Small intestine (tissue), 7 donors: ENCODE data around the gene NEMP1. TPM values are rescaled to one million over a fixed set of nuclear protein-coding genes. Genes with fewer than 3 reads are reported as not detected.

Experiments used
- DNase-seq, 2 donors: peaks; one replicate each; pipeline versions ENCODE4 v3.0.0 to v3.0.0-alpha.2; 2013
- FAIRE-seq: peaks from 2 replicates; lab custom pipeline; 2012; peaks lifted over from hg19 to GRCh38; lab: Jason Lieb, UNC
- H3K27ac ChIP-seq, 3 donors: one replicate each; pipeline ENCODE4 v1.5.1; 2013; ENCODE audit warnings: low read length in 2 of 3, mild to moderate bottlenecking in 2 of 3, control low read depth in 1 of 3, inconsistent platforms in 1 of 3, low read depth in 1 of 3, moderate library complexity in 1 of 3
- H3K27me3 ChIP-seq, 3 donors: one replicate each; pipeline ENCODE4 v1.6.1; 2013; ENCODE audit warnings: low read length in 3 of 3, inconsistent platforms in 1 of 3; ENCODE audit not compliant: control insufficient read depth in 3 of 3, insufficient read depth in 3 of 3
- H3K36me3 ChIP-seq, 3 donors: one replicate each; pipeline ENCODE4 v1.6.1; 2013; ENCODE audit warnings: low read length in 3 of 3, inconsistent platforms in 1 of 3, low read depth in 1 of 3, mild to moderate bottlenecking in 1 of 3, moderate library complexity in 1 of 3; ENCODE audit not compliant: control insufficient read depth in 3 of 3, insufficient read depth in 2 of 3
- H3K4me1 ChIP-seq, 3 donors: one replicate each; pipeline ENCODE4 v1.6.1; 2013; ENCODE audit warnings: low read length in 2 of 3, inconsistent platforms in 1 of 3, low read depth in 1 of 3, mild to moderate bottlenecking in 1 of 3, moderate library complexity in 1 of 3; ENCODE audit not compliant: control insufficient read depth in 3 of 3, insufficient read depth in 2 of 3
- H3K4me3 ChIP-seq, 3 donors: one replicate each; pipeline ENCODE4 v1.5.1; 2013; ENCODE audit warnings: low read length in 3 of 3, control low read depth in 1 of 3, inconsistent platforms in 1 of 3, low read depth in 1 of 3, mild to moderate bottlenecking in 1 of 3, moderate library complexity in 1 of 3
- H3K9me3 ChIP-seq, 2 donors: one replicate each; pipeline ENCODE4 v1.6.1; 2013; ENCODE audit warnings: low read depth in 1 of 2, low read length in 1 of 2; ENCODE audit not compliant: control insufficient read depth in 2 of 2, insufficient read depth in 1 of 2
- whole genome bisulfite sequencing, 3 donors: extraction: QIAGEN DNeasy Blood & Tissue Kit; methylation state at CpG; one replicate each; pipeline ENCODE4 v1.1.7; 2013; 5-methylcytosine and 5-hydroxymethylcytosine counted together
- polyA plus RNA-seq, 4 donors: library from polyadenylated mRNA; stranded (reverse) in 3 of 4; unstranded in 1 of 4; fragments of 200-250 nt in 3 of 4; fragments of 120-200 nt in 1 of 4; gene quantifications; one replicate each; pipeline versions ENCODE4 v1.2.1 to v1.2.3, GENCODE V29; 2013
- donor health status: healthy with polysubstance abuse.
- donor health status: control.
- donor health status: control.
- donor health status: Bipolar disorder and iron deficiency.
- donor health status: healthy.

Gene NEMP1
- polyA plus RNA-seq, 4 donors, result 0.45 to 11.6 (median 2.1) TPM

DNA sequence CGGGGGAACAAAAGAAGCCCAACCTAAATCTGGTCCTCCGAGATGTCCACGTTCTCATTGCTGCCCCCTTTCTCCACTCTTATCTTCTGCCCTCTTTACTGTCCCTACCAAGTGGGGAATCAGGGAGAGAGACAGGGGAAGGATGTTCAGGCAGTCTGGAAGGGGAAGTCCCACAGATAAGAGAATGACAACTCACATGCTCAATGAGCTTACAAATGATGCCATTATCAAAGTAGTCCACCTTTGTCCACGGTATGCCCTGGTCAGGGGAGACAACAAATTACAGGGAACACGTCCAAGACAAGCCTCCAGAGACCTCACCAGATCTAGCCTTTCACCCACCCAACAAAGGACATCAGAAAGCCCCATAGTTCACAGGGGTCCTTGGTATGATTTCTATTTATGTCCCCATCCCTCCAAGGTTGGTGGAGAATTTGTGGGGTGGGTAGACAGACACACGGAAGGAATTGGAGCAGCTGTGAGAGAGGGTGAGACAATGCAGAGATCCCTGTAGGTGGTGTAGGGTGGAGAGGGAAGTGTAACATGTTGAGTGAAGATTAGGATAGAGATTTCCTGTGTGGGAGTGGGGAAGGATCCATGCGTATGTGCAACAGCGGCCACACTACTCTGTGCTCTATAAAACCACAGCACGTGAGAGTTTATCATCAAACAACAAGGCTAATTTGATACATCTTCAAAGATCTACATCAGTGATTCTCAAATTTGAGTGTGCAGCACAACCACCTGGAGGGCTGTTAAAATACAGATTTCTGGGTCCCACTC, 39.4 kb downstream of the NEMP1 start:
- H3K4me1 ChIP-seq, result no peaks in the 10 kb centered on the region
- no peak overlapping the region for H3K4me3 ChIP-seq
- DNase-seq (no peak), FAIRE-seq (no peak)
- H3K9me3 ChIP-seq, result no peaks in the 10 kb centered on the region
- no peak overlapping the region for H3K27ac ChIP-seq
- H3K36me3 ChIP-seq, result peaks cover 0 to 82% (median 41%) of the 10 kb centered on the region in 3 donors
- 72 to 85% (median 81%) methylated on average over 9 of the region's 9 CpGs for WGBS, 3 donors
- H3K27me3 ChIP-seq, result no peaks in the 10 kb centered on the region

DNA sequence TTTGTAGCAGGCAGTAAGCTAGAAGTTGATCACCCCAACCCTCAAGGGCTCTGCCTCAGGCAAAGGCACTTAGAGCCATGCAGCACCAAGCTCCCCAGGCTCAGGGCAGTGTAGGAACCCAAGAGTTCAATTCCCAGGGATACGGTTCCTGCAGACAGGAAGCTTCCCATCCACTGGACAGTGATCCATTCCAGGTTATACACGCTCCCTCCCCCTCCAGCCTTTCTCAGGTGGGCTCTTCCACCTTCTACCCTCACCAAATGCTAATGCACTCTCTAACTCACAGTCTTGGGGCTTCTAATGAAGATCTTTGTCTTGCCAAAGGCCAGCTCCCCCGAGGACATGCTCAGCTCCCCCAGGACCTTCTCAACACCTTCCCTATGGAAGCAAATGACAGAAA, 41.3 kb downstream of the NEMP1 start:
- Histone ChIP-seq H3K4me1 (no peaks in the 10 kb centered on the region), H3K4me3 (no peak overlapping the region), H3K27ac (no peak overlapping the region), H3K27me3 (no peaks in the 10 kb centered on the region), H3K36me3 (peaks cover 0 to 77% (median 34%) of the 10 kb centered on the region in 3 donors), H3K9me3 (no peaks in the 10 kb centered on the region)
- no peak for FAIRE-seq
- 77 to 84% (median 77%) methylated on average over 3 of the region's 3 CpGs for WGBS, 3 donors
- DNase-seq, result no peak

DNA sequence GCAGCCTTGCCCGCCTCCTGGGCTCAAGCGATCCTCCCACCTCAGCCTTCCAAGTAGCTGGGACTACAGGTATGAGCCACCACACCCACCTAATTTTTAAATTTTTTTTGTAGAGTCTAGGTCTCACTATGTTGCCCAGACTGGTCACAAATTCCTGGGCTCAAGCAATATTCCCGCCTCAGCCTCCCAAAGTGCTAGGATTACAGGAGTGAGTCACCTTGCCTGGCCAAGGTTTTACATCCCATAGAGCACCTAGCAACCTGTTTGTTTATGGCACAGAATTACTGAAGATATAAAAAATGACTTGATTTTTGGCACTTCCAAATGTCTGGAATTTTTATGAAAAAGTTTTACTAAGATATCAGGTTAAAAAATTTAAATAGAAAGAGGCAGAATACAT, 45.2 kb downstream of the NEMP1 start:
- no peak for DNase-seq
- H3K36me3 ChIP-seq, result peaks cover 4 to 88% (median 43%) of the 10 kb centered on the region in 3 donors
- 91 to 94% (median 92%) methylated on average over 3 of the region's 3 CpGs for WGBS, 3 donors
- FAIRE-seq, result no peak
- no peak overlapping the region for H3K4me3 ChIP-seq
- H3K4me1 ChIP-seq, result no peaks in the 10 kb centered on the region
- no peaks in the 10 kb centered on the region for H3K9me3 ChIP-seq
- no peaks in the 10 kb centered on the region for H3K27me3 ChIP-seq
- H3K27ac ChIP-seq, result no peak overlapping the region

DNA sequence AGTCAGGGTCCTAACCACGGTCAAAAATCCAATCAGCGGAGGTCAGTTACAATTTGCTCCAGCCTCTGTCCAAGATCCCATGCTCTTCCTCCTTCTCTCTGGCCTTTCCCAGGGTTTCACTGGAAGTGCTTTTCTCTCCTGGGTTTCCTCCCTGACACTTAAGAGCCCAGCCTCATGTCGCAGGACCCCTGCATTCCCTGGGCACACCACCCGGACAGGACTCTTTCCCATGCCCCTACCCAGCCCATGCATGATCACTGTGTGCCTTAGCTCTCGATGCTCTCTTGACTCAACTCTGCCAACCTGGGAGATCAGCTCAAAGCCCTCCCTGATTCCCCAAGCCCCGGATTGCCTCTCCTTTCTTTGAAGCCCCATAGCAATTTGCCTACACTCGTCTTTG, 46.8 kb downstream of the NEMP1 start:
- no peaks in the 10 kb centered on the region for H3K9me3 ChIP-seq
- peaks cover 6 to 86% (median 40%) of the 10 kb centered on the region in 3 donors for H3K36me3 ChIP-seq
- H3K27ac ChIP-seq, result no peak overlapping the region
- no peaks in the 10 kb centered on the region for H3K27me3 ChIP-seq
- H3K4me3 ChIP-seq, result no peak overlapping the region
- no peak for DNase-seq
- H3K4me1 ChIP-seq, result no peaks in the 10 kb centered on the region
- 69 to 89% (median 84%) methylated on average over 7 of the region's 7 CpGs for whole genome bisulfite sequencing, 3 donors
- no peak for FAIRE-seq

DNA sequence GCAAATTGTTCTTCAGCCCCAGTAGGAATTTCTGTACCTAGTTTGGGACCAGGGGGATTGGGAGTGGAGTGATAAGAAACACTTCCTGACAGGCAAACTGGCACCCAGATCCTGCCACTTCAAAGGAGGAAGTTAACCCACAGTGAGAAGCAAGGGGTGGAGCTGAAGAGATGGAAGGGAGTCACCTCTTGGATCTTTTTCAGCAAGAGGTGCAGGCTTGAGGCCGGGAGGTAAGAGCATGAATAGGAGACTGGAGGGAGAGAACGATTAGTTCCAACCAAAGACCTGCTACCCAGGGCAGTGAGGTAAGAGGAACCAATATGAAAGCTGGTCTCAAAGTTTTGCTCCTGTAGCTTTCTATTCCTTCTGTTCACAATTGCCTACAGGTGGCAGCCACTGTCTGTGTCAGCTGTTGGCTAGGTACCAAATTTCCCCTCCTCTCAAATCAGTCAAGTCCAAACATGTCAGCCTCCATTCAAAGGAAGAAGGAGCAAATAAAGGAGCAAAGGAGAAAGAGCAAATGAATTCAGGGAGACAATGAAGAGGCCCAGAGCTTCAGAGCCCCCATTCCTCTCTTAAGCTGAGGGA, 47.4 kb downstream of the NEMP1 start:
- FAIRE-seq (no peak), DNase-seq (no peak)
- Histone ChIP-seq H3K9me3 (no peaks in the 10 kb centered on the region), H3K27ac (no peak overlapping the region), H3K4me3 (no peak overlapping the region), H3K36me3 (peaks cover 6 to 86% (median 34%) of the 10 kb centered on the region in 3 donors), H3K27me3 (no peaks in the 10 kb centered on the region), H3K4me1 (no peaks in the 10 kb centered on the region)
- 5 to 21% (median 10%) methylated on average over 2 of the region's 2 CpGs for WGBS, 3 donors

DNA sequence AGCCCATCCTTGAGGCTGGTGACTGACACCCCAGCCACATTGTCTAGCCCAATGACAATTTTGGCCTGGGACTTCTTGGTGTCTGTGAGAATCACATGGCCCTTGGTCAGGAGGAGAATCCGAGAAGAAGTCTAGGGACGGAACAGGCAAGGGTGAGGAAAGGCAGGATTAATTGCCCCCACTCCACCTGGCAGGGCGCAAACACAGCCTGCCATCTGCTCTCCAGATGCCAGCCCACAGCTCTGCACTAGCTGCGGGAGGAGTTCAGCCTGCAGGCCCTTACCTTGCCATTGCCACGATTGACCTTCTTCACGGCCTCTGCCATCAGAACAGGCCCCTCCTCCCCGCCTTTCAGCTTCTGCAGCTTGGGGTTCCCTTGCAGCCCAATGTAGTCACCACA, 49.1 kb downstream of the NEMP1 start:
- H3K27me3 ChIP-seq, result no peaks in the 10 kb centered on the region
- H3K4me1 ChIP-seq, result no peaks in the 10 kb centered on the region
- DNase-seq, result no peak
- peaks cover 6 to 84% (median 29%) of the 10 kb centered on the region in 3 donors for H3K36me3 ChIP-seq
- no peak for FAIRE-seq
- no peaks in the 10 kb centered on the region for H3K9me3 ChIP-seq
- no peak overlapping the region for H3K27ac ChIP-seq
- 87 to 92% (median 88%) methylated on average over 7 of the region's 7 CpGs for whole genome bisulfite sequencing, 3 donors
- H3K4me3 ChIP-seq, result no peak overlapping the region

DNA sequence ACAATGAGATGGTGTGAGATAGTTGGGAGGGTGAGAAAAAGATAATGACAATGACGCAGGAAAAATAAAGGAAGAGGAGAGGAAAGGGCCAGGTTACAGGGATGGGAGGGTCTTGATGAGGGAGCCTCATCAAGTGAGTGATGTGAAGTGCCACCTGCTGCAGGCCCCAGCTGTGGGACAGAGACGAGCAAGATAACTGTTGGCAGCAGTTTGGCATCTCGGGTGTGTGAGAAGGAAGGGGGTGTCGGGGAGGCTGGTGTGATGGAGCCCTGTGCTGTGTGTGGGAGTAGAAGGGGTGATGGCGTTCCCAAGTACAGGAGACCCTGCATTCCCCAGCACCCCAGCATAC, 50.8 kb downstream of the NEMP1 start:
- Histone ChIP-seq H3K36me3 (peaks cover 6 to 74% (median 29%) of the 10 kb centered on the region in 3 donors), H3K27me3 (no peaks in the 10 kb centered on the region), H3K27ac (no peak overlapping the region), H3K4me3 (no peak overlapping the region), H3K9me3 (no peaks in the 10 kb centered on the region), H3K4me1 (no peaks in the 10 kb centered on the region)
- FAIRE-seq (no peak), DNase-seq (no peak)
- WGBS, 3 donors, result 56 to 68% (median 58%) methylated on average over 5 of the region's 5 CpGs

DNA sequence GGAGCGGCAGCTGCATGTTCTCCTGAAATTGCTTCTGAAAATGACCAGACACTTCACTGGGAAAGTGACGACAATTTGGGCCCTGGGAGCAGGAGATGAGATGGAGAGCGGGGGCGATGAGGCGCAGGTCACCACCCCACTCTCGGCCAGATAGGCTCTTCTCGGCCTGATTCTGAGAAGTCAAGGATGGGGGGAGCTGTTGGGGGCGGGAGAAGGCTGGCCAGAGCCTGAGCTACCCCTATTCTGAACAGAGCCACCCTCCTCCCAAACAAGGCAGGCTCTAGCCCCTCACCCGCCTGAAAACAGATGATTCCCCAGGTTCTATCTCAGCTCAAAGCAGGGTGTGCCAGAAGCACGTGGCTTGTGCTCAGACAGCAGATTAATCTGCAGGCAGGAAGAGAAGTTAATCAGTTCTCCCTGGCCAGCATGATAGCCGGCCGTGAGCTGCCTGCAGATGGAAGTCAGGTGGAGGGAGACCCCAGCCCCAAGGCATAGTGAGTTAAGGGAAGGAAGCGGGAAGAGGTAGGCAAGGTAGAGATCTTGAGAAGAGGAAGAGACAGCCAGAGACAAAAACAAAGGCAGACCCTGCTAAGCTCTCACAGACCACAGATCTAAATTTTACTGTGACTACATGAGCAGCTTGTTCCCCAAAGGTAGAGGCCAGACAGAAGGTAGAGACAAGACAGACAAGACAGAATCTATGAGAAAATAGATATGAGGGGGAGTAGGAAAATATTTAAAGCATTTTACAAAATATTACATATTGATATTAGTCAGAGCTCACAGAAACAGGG, 51.4 kb downstream of the NEMP1 start:
- H3K4me1 ChIP-seq, result no peaks in the 10 kb centered on the region
- H3K4me3 ChIP-seq, result no peak overlapping the region
- peaks cover 6 to 71% (median 28%) of the 10 kb centered on the region in 3 donors for H3K36me3 ChIP-seq
- no peak for DNase-seq
- H3K27me3 ChIP-seq, result no peaks in the 10 kb centered on the region
- 59 to 79% (median 71%) methylated on average over 13 of the region's 13 CpGs for WGBS, 3 donors
- FAIRE-seq, result no peak
- no peak overlapping the region for H3K27ac ChIP-seq
- H3K9me3 ChIP-seq, result no peaks in the 10 kb centered on the region
